ENCODE data around the gene BAK1. TPM values are rescaled to one million over a fixed set of nuclear protein-coding genes. Genes with fewer than 3 reads are reported as not detected.
A peak's percentile ranks its signal among the peaks of the same experiment; 100 is the strongest.

The BAK1 gene
- total and polyA plus RNA-seq, 2 of the 13 experiments (the other 11 are each of a cell fraction or from before 2014, with no cell fraction given) = 15.0 to 23.8 TPM

DNA sequence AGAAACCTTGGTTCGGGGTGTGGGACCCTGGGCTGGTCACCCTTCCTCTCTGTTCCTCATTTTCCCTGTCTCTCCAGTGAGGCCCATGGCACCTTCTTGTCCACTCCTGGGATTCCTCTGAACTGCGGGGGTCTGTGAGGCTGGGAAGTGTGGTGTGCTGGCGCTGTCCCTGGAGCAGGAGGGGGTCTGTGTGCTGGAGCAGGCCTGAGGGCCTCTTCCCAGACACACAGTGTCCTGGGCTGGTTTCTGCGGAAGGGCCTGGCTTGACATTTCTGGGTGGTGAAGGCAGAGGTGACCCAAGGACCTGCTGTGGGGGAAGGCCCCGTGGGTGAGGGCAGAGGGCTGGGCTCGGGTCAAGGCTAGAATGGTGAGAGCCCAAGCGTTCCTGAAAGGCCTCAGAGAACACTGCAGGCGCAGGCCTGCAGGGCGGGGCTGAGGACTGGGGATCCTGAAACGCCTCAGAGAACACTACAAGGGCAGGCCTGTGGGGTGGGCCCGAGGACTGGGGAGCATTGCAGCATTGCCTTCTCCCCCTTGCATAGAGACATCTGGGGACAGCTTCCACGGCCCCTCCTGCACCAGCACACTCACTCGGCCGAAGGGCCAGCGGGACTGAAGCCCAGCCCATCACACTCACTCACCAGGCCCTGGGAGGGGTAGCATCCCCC lies 10.6 kb upstream of the BAK1 start (continued):
- peak in 1 of 2 experiments; percentile 32; a peak in 1 of 4 replicates for TF ChIP-seq POLR2A (IDR thresholded peaks at IDR 0.05; ENCODE audit: insufficient read depth in 1 of 2, low read depth in 2 of 2, low read length in 2 of 2)
- TF ChIP-seq NR2F6 (IDR thresholded peaks at IDR 0.05) = peak; percentile 86
- peak; percentile 92 for TF ChIP-seq NR2F6 (CRISPR knock-in tag; IDR thresholded peaks at IDR 0.05)
- TF ChIP-seq MTF2 (CRISPR knock-in tag; IDR thresholded peaks at IDR 0.05; ENCODE audit: borderline replicate concordance) = no peak
- TF ChIP-seq SCMH1 (CRISPR knock-in tag; IDR thresholded peaks at IDR 0.05; ENCODE audit: borderline replicate concordance) = no peak
- TF ChIP-seq ZNF709 (CRISPR knock-in tag; IDR thresholded peaks at IDR 0.05) = peak; percentile 66; the same call in 1 of the 2 replicates
- peak; percentile 21; the same call in 1 of the 2 replicates for TF ChIP-seq KDM3A (CRISPR knock-in tag; IDR thresholded peaks at IDR 0.05; ENCODE audit: low read depth)
- TF ChIP-seq, protein P1, sequence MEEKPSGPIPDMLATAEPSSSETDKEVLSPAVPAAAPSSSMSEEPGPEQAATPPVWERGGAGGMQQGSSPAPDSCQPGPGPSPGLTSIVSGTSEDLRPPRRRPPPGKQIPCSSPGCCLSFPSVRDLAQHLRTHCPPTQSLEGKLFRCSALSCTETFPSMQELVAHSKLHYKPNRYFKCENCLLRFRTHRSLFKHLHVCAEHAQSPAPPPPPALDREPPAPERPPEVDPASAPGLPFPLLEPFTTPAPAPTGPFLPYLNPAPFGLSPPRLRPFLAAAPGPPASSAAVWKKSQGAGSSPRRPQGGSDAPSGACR (CRISPR knock-in tag; IDR thresholded peaks at IDR 0.05) = peak; percentile 87; the same call in 1 of the 2 replicates
- TF ChIP-seq, protein P2, sequence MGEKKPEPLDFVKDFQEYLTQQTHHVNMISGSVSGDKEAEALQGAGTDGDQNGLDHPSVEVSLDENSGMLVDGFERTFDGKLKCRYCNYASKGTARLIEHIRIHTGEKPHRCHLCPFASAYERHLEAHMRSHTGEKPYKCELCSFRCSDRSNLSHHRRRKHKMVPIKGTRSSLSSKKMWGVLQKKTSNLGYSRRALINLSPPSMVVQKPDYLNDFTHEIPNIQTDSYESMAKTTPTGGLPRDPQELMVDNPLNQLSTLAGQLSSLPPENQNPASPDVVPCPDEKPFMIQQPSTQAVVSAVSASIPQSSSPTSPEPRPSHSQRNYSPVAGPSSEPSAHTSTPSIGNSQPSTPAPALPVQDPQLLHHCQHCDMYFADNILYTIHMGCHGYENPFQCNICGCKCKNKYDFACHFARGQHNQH (CRISPR knock-in tag; IDR thresholded peaks at IDR 0.05) = no peak
- TF ChIP-seq ZNF501 (CRISPR knock-in tag; IDR thresholded peaks at IDR 0.05) = peak; percentile 80; the same call in 1 of the 2 replicates
- TF ChIP-seq ZSCAN31 (CRISPR knock-in tag; IDR thresholded peaks at IDR 0.05; ENCODE audit: low read depth) = 0 out of 2 replicates have a peak, but pooled peaks have one; percentile 83
- TF ChIP-seq, protein P3, sequence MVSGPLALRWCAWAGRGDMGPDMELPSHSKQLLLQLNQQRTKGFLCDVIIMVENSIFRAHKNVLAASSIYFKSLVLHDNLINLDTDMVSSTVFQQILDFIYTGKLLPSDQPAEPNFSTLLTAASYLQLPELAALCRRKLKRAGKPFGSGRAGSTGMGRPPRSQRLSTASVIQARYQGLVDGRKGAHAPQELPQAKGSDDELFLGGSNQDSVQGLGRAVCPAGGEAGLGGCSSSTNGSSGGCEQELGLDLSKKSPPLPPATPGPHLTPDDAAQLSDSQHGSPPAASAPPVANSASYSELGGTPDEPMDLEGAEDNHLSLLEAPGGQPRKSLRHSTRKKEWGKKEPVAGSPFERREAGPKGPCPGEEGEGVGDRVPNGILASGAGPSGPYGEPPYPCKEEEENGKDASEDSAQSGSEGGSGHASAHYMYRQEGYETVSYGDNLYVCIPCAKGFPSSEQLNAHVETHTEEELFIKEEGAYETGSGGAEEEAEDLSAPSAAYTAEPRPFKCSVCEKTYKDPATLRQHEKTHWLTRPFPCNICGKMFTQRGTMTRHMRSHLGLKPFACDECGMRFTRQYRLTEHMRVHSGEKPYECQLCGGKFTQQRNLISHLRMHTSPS (CRISPR knock-in tag; IDR thresholded peaks at IDR 0.05; ENCODE audit: low read depth) = peak; percentile 76; the same call in 1 of the 2 replicates
- TF ChIP-seq, protein P4, sequence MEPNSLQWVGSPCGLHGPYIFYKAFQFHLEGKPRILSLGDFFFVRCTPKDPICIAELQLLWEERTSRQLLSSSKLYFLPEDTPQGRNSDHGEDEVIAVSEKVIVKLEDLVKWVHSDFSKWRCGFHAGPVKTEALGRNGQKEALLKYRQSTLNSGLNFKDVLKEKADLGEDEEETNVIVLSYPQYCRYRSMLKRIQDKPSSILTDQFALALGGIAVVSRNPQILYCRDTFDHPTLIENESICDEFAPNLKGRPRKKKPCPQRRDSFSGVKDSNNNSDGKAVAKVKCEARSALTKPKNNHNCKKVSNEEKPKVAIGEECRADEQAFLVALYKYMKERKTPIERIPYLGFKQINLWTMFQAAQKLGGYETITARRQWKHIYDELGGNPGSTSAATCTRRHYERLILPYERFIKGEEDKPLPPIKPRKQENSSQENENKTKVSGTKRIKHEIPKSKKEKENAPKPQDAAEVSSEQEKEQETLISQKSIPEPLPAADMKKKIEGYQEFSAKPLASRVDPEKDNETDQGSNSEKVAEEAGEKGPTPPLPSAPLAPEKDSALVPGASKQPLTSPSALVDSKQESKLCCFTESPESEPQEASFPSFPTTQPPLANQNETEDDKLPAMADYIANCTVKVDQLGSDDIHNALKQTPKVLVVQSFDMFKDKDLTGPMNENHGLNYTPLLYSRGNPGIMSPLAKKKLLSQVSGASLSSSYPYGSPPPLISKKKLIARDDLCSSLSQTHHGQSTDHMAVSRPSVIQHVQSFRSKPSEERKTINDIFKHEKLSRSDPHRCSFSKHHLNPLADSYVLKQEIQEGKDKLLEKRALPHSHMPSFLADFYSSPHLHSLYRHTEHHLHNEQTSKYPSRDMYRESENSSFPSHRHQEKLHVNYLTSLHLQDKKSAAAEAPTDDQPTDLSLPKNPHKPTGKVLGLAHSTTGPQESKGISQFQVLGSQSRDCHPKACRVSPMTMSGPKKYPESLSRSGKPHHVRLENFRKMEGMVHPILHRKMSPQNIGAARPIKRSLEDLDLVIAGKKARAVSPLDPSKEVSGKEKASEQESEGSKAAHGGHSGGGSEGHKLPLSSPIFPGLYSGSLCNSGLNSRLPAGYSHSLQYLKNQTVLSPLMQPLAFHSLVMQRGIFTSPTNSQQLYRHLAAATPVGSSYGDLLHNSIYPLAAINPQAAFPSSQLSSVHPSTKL (CRISPR knock-in tag; IDR thresholded peaks at IDR 0.05) = peak; percentile 50; the same call in 1 of the 2 replicates
- TF ChIP-seq, protein P5, sequence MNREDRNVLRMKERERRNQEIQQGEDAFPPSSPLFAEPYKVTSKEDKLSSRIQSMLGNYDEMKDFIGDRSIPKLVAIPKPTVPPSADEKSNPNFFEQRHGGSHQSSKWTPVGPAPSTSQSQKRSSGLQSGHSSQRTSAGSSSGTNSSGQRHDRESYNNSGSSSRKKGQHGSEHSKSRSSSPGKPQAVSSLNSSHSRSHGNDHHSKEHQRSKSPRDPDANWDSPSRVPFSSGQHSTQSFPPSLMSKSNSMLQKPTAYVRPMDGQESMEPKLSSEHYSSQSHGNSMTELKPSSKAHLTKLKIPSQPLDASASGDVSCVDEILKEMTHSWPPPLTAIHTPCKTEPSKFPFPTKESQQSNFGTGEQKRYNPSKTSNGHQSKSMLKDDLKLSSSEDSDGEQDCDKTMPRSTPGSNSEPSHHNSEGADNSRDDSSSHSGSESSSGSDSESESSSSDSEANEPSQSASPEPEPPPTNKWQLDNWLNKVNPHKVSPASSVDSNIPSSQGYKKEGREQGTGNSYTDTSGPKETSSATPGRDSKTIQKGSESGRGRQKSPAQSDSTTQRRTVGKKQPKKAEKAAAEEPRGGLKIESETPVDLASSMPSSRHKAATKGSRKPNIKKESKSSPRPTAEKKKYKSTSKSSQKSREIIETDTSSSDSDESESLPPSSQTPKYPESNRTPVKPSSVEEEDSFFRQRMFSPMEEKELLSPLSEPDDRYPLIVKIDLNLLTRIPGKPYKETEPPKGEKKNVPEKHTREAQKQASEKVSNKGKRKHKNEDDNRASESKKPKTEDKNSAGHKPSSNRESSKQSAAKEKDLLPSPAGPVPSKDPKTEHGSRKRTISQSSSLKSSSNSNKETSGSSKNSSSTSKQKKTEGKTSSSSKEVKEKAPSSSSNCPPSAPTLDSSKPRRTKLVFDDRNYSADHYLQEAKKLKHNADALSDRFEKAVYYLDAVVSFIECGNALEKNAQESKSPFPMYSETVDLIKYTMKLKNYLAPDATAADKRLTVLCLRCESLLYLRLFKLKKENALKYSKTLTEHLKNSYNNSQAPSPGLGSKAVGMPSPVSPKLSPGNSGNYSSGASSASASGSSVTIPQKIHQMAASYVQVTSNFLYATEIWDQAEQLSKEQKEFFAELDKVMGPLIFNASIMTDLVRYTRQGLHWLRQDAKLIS (CRISPR knock-in tag; IDR thresholded peaks at IDR 0.05) = 0 out of 2 replicates have a peak, but pooled peaks have one; percentile 85
- TF ChIP-seq SP4 (CRISPR knock-in tag; IDR thresholded peaks at IDR 0.05) = 0 out of 2 replicates have a peak, but pooled peaks have one; percentile 37
- TF ChIP-seq TRIM24 (CRISPR knock-in tag; IDR thresholded peaks at IDR 0.05) = 0 out of 2 replicates have a peak, but pooled peaks have one; percentile 40
- TF ChIP-seq U2AF2 (IDR thresholded peaks at IDR 0.05; ENCODE audit: low read depth, low read length) = no peak
- peak; percentile 95 for TF ChIP-seq ZFX (CRISPR knock-in tag; IDR thresholded peaks at IDR 0.05; ENCODE audit: low read depth)

All from HepG2 (cell line).